KOPT-K1 (cell line): ENCODE data around the gene GPNMB.
"Not testable (repeated sequence)": the region's sequence is repeated elsewhere in the genome, so short reads cannot be mapped to it uniquely, and the experiment has no call there.

ENCODE experiments used
- H3K27ac ChIP-seq: fragments of 200-600 bp; sonication (generic); 2 replicates; pipeline ENCODE4 v1.5.1; 2016; ENCODE audit warnings: antibody characterized with exemption, mild to moderate bottlenecking, low read depth, low read length; ENCODE audit not compliant: poor library complexity, severe bottlenecking
- H3K36me3 ChIP-seq: fragments of 200-600 bp; sonication (generic); 2 replicates; pipeline ENCODE4 v1.5.1; 2017; ENCODE audit warnings: antibody characterized with exemption, mild to moderate bottlenecking, low read length, moderate library complexity; ENCODE audit not compliant: insufficient read depth
- H3K9me3 ChIP-seq: fragments of 200-600 bp; sonication (generic); 2 replicates; pipeline ENCODE4 v1.5.1; 2017; ENCODE audit warnings: antibody characterized with exemption, low read length, mild to moderate bottlenecking; ENCODE audit not compliant: insufficient read depth, poor library complexity, severe bottlenecking

GPNMB gene

GRCh38 chr7:23216021-23216420 is 30.6 kb upstream of the GPNMB start:
- H3K36me3 ChIP-seq: no peaks in the 10 kb centered on the region
- H3K9me3 ChIP-seq: no peaks in the 10 kb centered on the region
- no peak overlapping the region for H3K27ac ChIP-seq

GRCh38 chr7:23218196-23218595 is 28.4 kb upstream of the GPNMB start:
- no peaks in the 10 kb centered on the region for H3K36me3 ChIP-seq
- no peak overlapping the region for H3K27ac ChIP-seq
- no peaks in the 10 kb centered on the region for H3K9me3 ChIP-seq

- Histone ChIP-seq H3K36me3 (no peaks in the 10 kb centered on the region), H3K9me3 (no peaks in the 10 kb centered on the region), H3K27ac (no peak overlapping the region)
Observed at GRCh38 chr7:23220690-23221305, 25.8 kb upstream of the GPNMB start.

GRCh38 chr7:23222439-23223030 is 24.0 kb upstream of the GPNMB start:
- no peaks in the 10 kb centered on the region for H3K9me3 ChIP-seq
- no peaks in the 10 kb centered on the region for H3K36me3 ChIP-seq
- no peak overlapping the region for H3K27ac ChIP-seq

- H3K9me3 ChIP-seq, H3K36me3 ChIP-seq, H3K27ac ChIP-seq: not testable (repeated sequence)
Observed at GRCh38 chr7:23224364-23224763, 22.2 kb upstream of the GPNMB start.

GRCh38 chr7:23226844-23227450 is 19.6 kb upstream of the GPNMB start:
- no peaks in the 10 kb centered on the region for H3K9me3 ChIP-seq
- H3K27ac ChIP-seq: no peak overlapping the region
- no peaks in the 10 kb centered on the region for H3K36me3 ChIP-seq

GRCh38 chr7:23228412-23228811 is 18.2 kb upstream of the GPNMB start:
- H3K9me3 ChIP-seq: no peaks in the 10 kb centered on the region
- no peaks in the 10 kb centered on the region for H3K36me3 ChIP-seq
- no peak overlapping the region for H3K27ac ChIP-seq

- H3K27ac ChIP-seq: no peak overlapping the region
- no peaks in the 10 kb centered on the region for H3K36me3 ChIP-seq
- no peaks in the 10 kb centered on the region for H3K9me3 ChIP-seq
Observed at GRCh38 chr7:23230641-23231101, 15.9 kb upstream of the GPNMB start.

GRCh38 chr7:23232966-23233365 is 13.6 kb upstream of the GPNMB start:
- Histone ChIP-seq H3K36me3 (no peaks in the 10 kb centered on the region), H3K9me3 (no peaks in the 10 kb centered on the region), H3K27ac (no peak overlapping the region)

GRCh38 chr7:23234569-23235296 is 11.8 kb upstream of the GPNMB start:
- Histone ChIP-seq H3K27ac (no peak overlapping the region), H3K9me3 (no peaks in the 10 kb centered on the region), H3K36me3 (no peaks in the 10 kb centered on the region)

- H3K36me3 ChIP-seq: no peaks in the 10 kb centered on the region
- no peaks in the 10 kb centered on the region for H3K9me3 ChIP-seq
- no peak overlapping the region for H3K27ac ChIP-seq
Observed at GRCh38 chr7:23235813-23236221, 10.8 kb upstream of the GPNMB start.

- H3K27ac ChIP-seq: no peak overlapping the region
- H3K9me3 ChIP-seq: no peaks in the 10 kb centered on the region
- H3K36me3 ChIP-seq: no peaks in the 10 kb centered on the region
Observed at GRCh38 chr7:23237000-23237399, 9.6 kb upstream of the GPNMB start.

GRCh38 chr7:23238983-23239652 is 7.5 kb upstream of the GPNMB start:
- no peaks in the 10 kb centered on the region for H3K9me3 ChIP-seq
- no peak overlapping the region for H3K27ac ChIP-seq
- H3K36me3 ChIP-seq: no peaks in the 10 kb centered on the region

- no peak overlapping the region for H3K27ac ChIP-seq
- no peaks in the 10 kb centered on the region for H3K36me3 ChIP-seq
- no peaks in the 10 kb centered on the region for H3K9me3 ChIP-seq
Observed at GRCh38 chr7:23239698-23240097, 6.9 kb upstream of the GPNMB start.

GRCh38 chr7:23242321-23242720 is 4.3 kb upstream of the GPNMB start:
- Histone ChIP-seq H3K27ac (no peak overlapping the region), H3K36me3 (no peaks in the 10 kb centered on the region), H3K9me3 (no peaks in the 10 kb centered on the region)
